COLO668 (cell line): ENCODE results near the gene SSX5.
"Not testable (repeated sequence)": the region's sequence is repeated elsewhere in the genome, so short reads cannot be mapped to it uniquely, and the experiment has no call there.

Experiments
- DNase-seq: peaks from one replicate; lab custom pipeline; 2025; ENCODE audit not compliant: unreplicated experiment; lab: John Stamatoyannopoulos, UW

SSX5 gene, protein sequence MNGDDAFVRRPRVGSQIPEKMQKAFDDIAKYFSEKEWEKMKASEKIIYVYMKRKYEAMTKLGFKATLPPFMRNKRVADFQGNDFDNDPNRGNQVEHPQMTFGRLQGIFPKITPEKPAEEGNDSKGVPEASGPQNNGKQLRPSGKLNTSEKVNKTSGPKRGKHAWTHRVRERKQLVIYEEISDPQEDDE

DNA sequence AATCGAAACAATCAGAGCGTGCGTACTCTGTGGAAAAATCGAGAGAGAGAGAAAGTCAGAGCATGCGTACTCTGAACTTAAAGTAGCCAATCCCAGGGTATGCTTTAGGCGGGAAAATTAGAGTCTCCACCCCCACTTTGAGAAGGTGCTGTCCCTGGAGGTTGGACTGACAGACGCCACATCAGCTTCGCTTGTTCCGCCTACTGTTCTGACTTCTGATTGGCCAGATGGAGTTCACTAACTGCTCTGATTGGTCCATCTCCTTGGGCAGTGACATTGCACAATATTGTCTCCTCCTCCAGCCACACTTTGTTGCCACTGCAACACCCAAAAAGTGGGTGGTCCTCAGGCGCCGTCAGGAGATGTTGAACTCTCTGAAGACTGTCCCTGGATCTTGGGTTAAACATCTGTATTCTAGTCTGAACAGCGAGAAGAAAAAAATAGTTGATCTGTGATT, at the start of gene SSX5:
SSX5 (minus strand) TSS at position 51 of the 457 bp plus-strand sequence. CDS start 1,437 bp downstream, outside the sequence.
- no peak for DNase-seq

DNA sequence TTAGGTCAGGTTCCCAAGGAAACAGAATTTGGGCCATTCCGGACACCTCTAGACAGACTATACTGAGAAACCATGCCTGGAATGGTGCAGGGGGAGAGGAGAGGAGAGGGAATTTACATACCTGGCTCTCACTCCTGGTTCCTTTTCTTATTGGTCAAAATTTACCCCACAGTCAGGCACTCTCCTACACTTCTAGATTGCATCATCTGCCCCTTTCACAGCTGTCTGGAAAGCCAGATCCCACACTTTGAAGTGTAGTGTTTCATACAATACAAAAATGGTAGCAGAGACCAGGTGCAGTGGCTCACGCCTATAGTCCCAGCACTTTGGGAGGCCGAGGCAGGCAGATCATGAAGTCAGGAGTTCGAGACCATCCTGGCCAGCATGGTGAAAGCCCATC, 27.6 kb upstream of the SSX5 start:
- DNase-seq, result not testable (repeated sequence)

DNA sequence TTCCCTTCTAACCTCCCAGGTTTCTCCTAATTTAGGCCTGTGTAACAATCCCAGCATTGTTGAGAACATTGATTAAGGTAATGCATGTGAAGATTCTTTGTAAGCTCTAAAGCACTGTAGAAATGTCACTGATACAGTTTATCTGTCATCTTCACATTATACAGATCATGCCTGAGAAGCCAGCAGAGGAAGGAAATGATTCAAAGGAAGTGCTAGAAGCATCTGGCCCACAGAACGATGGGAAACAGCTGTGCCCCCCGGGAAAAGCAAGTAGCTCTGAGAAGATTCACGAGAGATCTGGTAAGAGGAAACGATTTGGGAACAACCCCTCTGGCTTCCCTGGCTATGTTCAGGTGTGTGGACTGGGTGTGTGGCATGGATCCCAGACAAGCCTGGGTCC, 17.7 kb upstream of the SSX5 start:
- not testable (repeated sequence) for DNase-seq

DNA sequence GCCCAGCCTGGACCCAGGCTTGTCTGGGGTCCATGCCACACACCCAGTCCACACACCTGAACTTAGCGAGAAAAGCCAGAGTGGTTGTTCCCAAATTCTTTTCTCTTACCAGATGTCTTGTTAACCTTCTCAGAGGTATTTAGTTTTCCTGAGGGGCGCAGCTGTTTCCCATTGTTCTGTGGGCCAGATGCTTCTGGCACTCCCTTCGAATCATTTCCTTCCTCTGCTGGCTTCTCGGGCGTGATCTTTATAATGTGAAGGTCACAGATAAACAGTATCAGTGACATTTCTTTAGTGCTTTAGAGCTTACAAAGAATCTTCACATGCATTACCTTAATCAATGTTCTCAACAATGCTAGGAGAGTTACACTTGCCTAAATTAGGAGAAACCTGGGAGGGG, 6.6 kb downstream of the SSX5 start:
- not testable (repeated sequence) for DNase-seq

DNA sequence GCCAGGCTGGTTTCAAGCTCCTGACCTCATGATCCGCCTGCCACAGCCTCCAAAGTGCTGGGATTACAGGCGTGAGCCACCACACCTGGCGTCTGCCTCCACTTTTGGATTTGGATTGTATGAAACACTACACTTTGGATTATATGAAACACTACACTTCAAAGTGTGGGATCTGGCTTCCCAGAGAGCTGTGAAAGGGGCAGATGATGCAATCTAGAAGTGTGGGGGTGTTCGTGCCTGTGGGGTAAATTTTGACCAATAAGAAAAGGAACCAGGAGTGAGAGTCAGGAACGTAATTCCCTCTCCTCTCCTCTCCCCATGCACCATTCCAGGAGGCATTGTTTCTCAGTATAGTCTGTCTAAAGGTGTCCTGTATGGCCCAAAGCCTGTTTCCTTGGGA, 14.7 kb downstream of the SSX5 start:
- not testable (repeated sequence) for DNase-seq

DNA sequence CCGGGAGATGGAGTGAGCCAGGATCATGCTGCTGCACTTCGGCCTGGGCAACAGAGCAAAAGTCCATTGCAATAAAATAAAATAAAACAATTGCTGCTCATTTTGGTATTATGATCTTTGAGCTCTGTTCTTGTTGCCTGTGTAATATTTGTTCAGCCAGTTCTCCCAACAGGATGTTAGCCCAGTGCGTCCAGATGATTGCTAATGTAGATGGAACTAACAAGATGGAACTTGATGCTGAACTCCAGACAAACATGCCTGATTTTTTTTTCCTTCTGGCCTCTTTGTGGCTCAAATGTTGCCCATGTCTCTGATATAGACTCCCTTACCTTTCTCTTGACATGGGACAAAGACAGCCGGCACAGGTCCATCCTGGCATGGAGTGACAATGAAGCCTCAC, 15.8 kb downstream of the SSX5 start:
- DNase-seq, result no peak

DNA sequence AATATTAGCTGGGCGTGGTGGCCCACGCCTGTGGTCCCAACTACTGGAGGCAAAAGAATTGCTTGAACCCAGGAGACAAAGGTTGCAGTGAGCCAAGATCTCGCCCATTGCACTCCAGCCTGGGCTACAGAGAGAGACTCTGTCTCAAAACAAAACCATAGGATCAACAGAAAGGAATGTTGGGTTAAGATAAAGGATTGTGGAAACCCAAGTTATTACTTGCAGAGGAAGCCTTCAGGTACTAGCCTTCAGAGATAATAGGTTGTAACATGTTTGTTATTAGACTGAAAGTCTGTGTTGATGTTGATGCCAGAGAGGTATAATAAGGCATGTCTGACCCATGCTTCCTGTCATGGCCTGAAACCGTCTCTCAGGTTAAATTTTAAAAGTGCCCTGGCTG, 16.9 kb downstream of the SSX5 start:
- no peak for DNase-seq

DNA sequence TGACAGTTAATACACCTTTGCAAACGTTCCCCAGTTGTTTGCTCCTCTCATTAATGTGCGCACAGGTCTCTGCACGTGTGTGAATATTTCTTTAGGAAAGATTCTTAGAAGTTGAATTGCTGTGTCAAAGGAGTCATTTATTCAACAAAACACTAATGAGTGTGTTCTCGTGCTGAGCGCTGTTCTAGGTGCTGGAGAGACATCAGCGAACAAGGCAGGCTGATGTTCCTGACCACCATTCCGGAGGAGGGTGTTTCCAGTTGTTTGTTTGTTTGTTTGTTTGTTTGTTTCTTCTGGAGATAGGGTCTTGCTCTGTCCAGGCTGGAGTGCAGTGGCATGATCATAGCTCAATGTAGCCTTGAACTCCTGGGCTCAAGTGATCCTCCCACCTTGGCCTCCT, 30.3 kb downstream of the SSX5 start:
- DNase-seq, result not testable (repeated sequence)

DNA sequence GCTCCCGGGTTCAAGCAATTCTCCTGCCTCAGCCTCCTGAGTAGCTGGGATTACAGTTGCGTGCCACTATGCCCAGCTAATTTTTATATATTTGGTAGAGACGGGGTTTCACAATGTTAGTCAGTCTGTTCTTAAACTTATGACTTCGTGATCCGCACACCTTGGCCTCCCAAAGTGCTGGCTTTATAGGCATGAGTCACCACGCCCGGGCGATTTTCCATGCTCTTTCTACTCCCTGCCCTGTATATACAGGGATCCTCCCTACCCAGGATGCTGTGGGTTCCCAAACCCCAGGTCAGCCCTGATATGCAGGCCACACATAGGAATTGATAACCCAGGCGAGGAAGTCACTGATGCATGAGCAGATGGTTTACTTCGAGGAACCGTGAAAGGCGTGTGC, 31.4 kb downstream of the SSX5 start:
- DNase-seq, result no peak

DNA sequence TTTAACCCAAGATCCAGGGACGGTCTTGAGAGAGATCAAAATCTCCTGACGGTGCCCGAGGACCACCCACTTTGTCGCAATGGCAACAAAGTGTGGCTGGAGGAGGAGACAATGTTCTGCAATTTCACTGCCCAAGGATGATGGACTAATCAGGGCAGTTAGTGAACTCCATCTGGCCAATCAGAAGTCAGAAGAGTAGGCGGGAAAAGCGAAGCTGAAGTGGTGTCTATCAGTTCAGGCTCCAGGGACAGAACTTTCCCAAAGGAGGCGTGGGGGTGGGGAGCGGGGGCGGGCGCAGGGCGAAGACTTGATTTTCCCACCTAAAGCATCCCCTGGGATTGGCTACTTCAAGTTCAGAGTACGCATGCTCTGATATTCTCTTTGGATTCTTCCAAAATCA, 40.6 kb downstream of the SSX5 start:
- no peak for DNase-seq

DNA sequence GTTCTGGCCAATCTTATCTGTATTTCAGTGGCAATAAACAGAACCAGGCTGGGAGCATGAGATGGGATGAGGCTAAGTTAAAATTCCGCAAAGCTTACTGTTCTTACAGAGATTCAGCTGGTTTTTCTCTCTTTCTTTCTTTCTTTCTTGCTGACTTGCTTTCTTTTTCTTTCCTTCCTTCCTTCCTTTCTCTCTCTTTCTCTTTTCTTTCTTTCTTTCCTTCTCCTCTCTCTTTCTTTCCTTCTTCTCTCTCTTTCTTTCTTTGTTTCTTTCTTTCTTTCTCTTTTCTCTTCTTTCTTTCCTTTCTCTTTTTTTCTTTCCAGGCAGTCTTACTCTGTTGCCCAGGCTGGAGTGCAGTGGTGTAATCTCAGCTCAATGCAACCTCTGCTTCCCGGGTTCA, 41.8 kb downstream of the SSX5 start:
- no peak for DNase-seq

DNA sequence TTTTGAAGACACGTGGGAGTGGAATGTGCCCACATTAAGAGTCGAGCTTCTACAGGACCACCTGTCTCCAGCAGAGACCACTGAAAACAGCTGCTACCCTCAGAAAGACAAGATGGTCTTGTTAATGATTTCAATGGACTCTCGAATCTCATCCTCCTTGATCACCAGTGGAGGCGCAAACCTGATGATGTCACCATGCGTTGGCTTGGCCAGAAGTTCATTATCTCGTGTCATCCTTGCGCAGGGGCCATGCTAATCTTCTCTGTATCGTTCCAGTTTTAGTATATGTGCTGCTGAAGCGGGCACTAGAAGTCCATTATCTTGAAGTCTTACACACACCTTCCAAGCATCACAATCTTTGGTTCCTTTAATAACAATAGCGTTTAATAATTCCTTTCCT, 42.8 kb downstream of the SSX5 start:
- DNase-seq, result no peak

DNA sequence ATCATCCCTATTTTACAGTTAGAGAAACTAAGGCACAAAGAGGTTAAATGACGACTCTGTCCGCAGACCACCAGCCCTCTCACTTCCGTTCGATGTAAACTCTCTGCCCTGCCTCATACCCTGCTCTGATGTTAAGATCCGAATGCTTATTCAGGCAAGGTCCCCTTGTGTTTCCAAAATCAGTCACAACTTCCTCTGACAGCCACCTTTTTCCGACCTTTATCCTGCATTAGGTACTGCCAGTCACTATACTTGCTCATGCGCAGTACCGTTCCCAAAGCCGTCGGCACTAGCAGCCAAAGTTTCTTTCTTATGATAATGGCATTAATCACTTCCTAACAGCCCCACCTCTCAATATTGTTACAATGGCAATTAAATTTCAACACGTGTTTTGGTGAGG, 53.9 kb downstream of the SSX5 start:
- DNase-seq, result not testable (repeated sequence)

DNA sequence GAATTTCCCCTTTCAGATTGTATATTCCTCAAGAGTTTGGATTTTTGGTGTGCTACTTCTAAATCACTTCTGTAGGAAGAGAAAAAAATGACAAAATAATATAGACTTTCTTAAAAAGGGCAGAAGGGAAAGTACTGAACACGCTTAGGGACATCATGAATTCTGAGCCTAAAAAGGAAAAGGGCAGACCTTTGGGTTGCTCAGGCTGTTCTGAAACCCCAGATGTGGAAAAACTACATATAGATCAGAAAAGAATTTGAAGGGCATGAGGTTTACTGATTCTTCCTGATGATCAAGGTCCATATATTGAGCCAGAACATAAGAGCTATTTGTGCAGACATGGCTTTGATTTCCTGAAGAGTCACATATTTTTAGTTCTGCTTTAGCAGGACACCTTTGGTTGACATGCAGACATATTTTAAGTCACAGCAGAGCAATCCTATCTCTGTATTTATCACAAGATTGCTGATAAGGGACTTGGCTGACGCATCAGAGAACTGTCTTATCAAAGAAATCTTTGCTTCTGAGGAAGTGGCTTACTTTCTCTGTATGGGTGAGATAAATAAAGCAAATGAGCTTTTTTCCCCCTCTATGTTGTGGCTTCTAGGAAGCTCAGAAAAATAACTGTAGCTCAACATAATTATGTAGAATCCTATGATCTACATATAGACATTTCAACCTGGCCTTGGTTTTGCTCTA, 54.6 kb downstream of the SSX5 start:
- not testable (repeated sequence) for DNase-seq

DNA sequence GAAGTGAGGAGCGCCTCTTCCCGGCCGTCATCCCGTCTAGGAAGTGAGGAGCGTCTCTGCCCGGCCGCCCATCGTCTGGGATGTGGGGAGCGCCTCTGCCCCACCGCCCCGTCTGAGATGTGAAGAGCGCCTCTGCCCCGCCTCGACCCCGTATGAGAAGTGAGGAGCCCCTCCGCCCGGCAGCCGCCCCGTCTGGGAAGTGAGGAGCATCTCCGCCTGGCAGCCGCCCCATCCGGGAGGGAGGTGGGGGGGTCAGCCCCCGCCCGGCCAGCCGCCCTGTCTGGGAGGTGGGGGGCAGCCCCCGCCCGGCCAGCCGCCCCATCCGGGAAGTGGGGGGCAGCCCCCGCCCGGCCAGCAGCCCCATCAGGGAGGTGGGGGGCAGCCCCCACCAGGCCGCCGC, 57.5 kb downstream of the SSX5 start:
- not testable (repeated sequence) for DNase-seq
